Gastroesophageal sphincter (tissue), 4 donors: ENCODE data around the gene TRAF2. TPM values are rescaled to one million over a fixed set of nuclear protein-coding genes. Genes with fewer than 3 reads are reported as not detected.

Experiments used
- ATAC-seq: fragments of 150-250 bp; one replicate; pipeline ENCODE4 v1.9.1; 2016; ENCODE audit warnings: mild to moderate bottlenecking, moderate library complexity
- H3K27ac ChIP-seq, 4 donors: fragments of 200-600 bp; sonication (generic) in 3 of 4; 1 replicate in 3 of 4; 2 replicates in 1 of 4; pipeline ENCODE4 v1.5.1; 2016 to 2019
- H3K27me3 ChIP-seq: fragments of 200-600 bp; sonication (generic); one replicate; pipeline ENCODE4 v1.5.1; 2019
- H3K36me3 ChIP-seq, 2 donors: fragments of 200-600 bp; sonication (generic); one replicate each; pipeline ENCODE4 v1.5.1; 2019; ENCODE audit warnings: control low read depth in 1 of 2
- H3K4me1 ChIP-seq, 3 donors: fragments of 200-600 bp; sonication (generic); 1 replicate in 2 of 3; 2 replicates in 1 of 3; pipeline ENCODE4 v1.5.1; 2016 to 2019; ENCODE audit warnings: control low read depth in 2 of 3
- H3K4me3 ChIP-seq, 2 donors: fragments of 200-600 bp; sonication (generic); one replicate each; pipeline ENCODE4 v1.5.1; 2019; ENCODE audit warnings: mild to moderate bottlenecking in 1 of 2, moderate library complexity in 1 of 2
- H3K9me3 ChIP-seq, 3 donors: fragments of 200-600 bp; sonication (generic); one replicate each; pipeline ENCODE4 v1.5.1; 2017 to 2019; ENCODE audit warnings: control low read depth in 2 of 3
- EP300 ChIP-seq: sonication (generic); formaldehyde crosslinking; IDR thresholded peaks from one replicate; pipeline ENCODE4 v1.6.1; 2017; ENCODE audit warnings: antibody characterized with exemption, mild to moderate bottlenecking
- POLR2A ChIP-seq, 2 donors: fragments of 450-650 bp; IDR thresholded peaks; one replicate each; pipeline ENCODE4 v1.6.1; 2017; ENCODE audit warnings: antibody characterized with exemption in 2 of 2, mild to moderate bottlenecking in 2 of 2, moderate library complexity in 1 of 2
- POLR2AphosphoS5 ChIP-seq: sonication (generic); formaldehyde crosslinking; IDR thresholded peaks from one replicate; pipeline ENCODE4 v1.6.1; 2017; ENCODE audit warnings: antibody characterized with exemption
- WGBS, 2 donors: methylation state at CpG; one replicate each; pipeline ENCODE4 v1.1.5; 2018; ENCODE audit warnings: low coverage in 1 of 2; 5-methylcytosine and 5-hydroxymethylcytosine counted together
- total RNA-seq, 4 donors: library from RNA; depleted of rRNA; stranded (reverse); fragments of >200 nt; gene quantifications; one replicate each; pipeline ENCODE4 v1.1.0, GENCODE V29; 2016
- TF ChIP-seq, protein P1 (sequence below), 4 experiments: fragments of 200-600 bp in 2 of 4; fragments of 450-650 bp in 2 of 4; sonication (generic) in 1 of 4; IDR thresholded peaks; one replicate each; pipeline ENCODE4 v1.5.1; 2017 to 2019; ENCODE audit warnings: antibody characterized with exemption in 4 of 4, mild to moderate bottlenecking in 2 of 4, moderate library complexity in 2 of 4

TRAF2 gene
- total RNA-seq, 4 donors from 2014 or later, result 3.8 to 17.1 (median 11.1) TPM

DNA sequence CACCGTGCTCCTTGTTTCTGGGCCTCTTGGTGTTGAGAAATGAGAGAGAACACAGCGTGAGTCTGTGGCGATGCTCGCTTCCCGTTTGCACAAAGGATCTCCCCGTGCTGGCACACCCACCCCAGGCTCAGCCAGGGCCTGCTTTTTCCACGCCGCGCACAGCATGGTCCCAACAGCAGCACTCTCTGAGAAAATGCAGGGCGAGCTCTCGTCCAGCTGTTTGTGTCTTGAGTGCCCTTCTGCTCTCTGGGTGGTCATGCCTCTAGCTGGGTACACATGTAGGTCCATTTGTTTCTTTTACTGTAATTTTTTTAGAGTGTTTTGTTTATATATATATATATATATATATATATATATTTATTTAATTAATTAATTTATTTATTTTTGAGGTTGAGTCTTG lies 31.6 kb downstream of the TRAF2 start:
- ATAC-seq, result no peak
- H3K4me1 ChIP-seq, result peaks cover 0 to 5% (median 0%) of the 10 kb centered on the region in 3 donors
- H3K4me3 ChIP-seq, result no peak overlapping the region
- no peak overlapping the region for H3K27ac ChIP-seq
- H3K27me3 ChIP-seq, result no peaks in the 10 kb centered on the region
- no peaks in the 10 kb centered on the region for H3K9me3 ChIP-seq
- 86 to 89% methylated on average over 4 of the region's 11 CpGs for whole genome bisulfite sequencing, 2 donors
- TF ChIP-seq POLR2AphosphoS5 (no peak), EP300 (no peak), POLR2A (IDR thresholded peaks at IDR 0.05) (no peak)
- TF ChIP-seq, protein P1, sequence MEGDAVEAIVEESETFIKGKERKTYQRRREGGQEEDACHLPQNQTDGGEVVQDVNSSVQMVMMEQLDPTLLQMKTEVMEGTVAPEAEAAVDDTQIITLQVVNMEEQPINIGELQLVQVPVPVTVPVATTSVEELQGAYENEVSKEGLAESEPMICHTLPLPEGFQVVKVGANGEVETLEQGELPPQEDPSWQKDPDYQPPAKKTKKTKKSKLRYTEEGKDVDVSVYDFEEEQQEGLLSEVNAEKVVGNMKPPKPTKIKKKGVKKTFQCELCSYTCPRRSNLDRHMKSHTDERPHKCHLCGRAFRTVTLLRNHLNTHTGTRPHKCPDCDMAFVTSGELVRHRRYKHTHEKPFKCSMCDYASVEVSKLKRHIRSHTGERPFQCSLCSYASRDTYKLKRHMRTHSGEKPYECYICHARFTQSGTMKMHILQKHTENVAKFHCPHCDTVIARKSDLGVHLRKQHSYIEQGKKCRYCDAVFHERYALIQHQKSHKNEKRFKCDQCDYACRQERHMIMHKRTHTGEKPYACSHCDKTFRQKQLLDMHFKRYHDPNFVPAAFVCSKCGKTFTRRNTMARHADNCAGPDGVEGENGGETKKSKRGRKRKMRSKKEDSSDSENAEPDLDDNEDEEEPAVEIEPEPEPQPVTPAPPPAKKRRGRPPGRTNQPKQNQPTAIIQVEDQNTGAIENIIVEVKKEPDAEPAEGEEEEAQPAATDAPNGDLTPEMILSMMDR (IDR thresholded peaks at IDR 0.05), result no peak
- peaks cover 0 to 82% of the 10 kb centered on the region in 2 donors for H3K36me3 ChIP-seq

DNA sequence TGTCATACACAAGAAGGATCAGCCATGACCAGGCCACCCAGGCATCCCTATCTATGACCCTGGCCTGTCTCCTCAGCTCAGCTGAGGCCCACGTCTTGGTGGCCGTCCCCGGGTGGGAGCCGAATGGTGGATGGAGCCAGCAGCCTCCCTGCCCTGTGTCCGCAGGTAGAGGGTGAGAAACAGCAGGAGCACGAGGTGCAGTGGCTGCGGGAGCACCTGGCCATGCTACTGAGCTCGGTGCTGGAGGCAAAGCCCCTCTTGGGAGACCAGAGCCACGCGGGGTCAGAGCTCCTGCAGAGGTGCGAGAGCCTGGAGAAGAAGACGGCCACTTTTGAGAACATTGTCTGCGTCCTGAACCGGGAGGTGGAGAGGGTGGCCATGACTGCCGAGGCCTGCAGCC lies 33.8 kb downstream of the TRAF2 start:
- no peaks in the 10 kb centered on the region for H3K27me3 ChIP-seq
- TF ChIP-seq EP300 (no peak), POLR2AphosphoS5 (no peak), POLR2A (IDR thresholded peaks at IDR 0.05) (no peak)
- TF ChIP-seq, protein P1 (IDR thresholded peaks at IDR 0.05), result no peak
- no peak overlapping the region for H3K27ac ChIP-seq
- 76% methylated on average over 3 of the region's 15 CpGs; no CpG with 5 or more reads in 1 of the 2 donors for WGBS, 2 donors
- no peak for ATAC-seq
- peaks cover 0 to 76% of the 10 kb centered on the region in 2 donors for H3K36me3 ChIP-seq
- no peak overlapping the region for H3K4me3 ChIP-seq
- no peaks in the 10 kb centered on the region for H3K9me3 ChIP-seq
- peaks cover 0 to 5% (median 0%) of the 10 kb centered on the region in 3 donors for H3K4me1 ChIP-seq

DNA sequence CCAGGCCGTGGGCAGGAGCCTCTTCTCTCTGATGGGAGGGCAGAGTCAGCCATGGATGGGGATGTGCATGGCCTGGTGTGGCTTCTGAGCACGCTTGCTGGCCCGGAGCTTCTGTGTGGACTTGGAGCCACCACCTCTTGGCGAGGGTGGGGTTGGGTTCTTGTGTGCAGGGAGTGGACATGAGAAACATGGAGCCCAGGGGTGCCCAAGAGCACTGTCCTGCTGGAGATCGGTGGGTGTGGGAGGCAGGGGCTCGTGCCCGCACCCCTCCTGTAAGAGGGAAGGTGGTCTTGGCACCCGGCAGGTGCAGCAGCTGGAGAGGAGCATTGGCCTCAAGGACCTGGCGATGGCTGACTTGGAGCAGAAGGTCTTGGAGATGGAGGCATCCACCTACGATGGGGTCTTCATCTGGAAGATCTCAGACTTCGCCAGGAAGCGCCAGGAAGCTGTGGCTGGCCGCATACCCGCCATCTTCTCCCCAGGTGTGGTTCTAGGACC lies 34.5 kb downstream of the TRAF2 start:
- TF ChIP-seq POLR2A (IDR thresholded peaks at IDR 0.05) (no peak), EP300 (no peak)
- TF ChIP-seq, protein P1 (IDR thresholded peaks at IDR 0.05), result no peak
- WGBS, 2 donors, result 100% methylated on average over 1 of the region's 14 CpGs; no CpG with 5 or more reads in 1 of the 2 donors
- H3K27ac ChIP-seq, result no peak overlapping the region
- H3K4me1 ChIP-seq, result peaks cover 0 to 5% (median 0%) of the 10 kb centered on the region in 3 donors
- H3K9me3 ChIP-seq, result no peaks in the 10 kb centered on the region
- no peak for ATAC-seq
- no peak overlapping the region for H3K4me3 ChIP-seq
- H3K36me3 ChIP-seq, result peaks cover 0 to 76% of the 10 kb centered on the region in 2 donors
- H3K27me3 ChIP-seq, result no peaks in the 10 kb centered on the region

DNA sequence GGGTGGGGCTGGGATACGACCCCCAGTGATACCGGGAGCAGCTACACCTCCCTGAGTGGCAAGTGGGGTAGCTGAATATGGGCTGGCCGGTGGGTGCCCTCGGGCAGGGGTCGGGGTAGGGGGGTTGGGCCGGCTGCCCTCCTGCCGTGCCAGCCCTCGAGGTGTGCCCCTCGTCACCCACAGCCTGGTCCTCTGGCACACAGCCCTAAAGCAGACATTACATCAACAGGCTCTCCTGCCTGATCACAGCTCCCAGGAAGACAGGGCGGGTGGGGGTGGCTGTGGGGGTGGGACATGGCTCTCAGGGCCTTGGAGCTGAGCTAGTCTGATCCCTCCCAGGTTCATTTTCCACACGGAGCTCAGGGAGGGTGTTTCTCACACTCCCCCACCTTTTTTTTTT lies 35.0 kb downstream of the TRAF2 start:
- H3K27me3 ChIP-seq, result no peaks in the 10 kb centered on the region
- peaks cover 0 to 76% of the 10 kb centered on the region in 2 donors for H3K36me3 ChIP-seq
- H3K4me1 ChIP-seq, result peaks cover 0 to 5% (median 0%) of the 10 kb centered on the region in 3 donors
- TF ChIP-seq POLR2A (IDR thresholded peaks at IDR 0.05) (no peak), POLR2AphosphoS5 (no peak), EP300 (no peak)
- TF ChIP-seq, protein P1 (IDR thresholded peaks at IDR 0.05), result no peak
- no peak for ATAC-seq
- H3K4me3 ChIP-seq, result no peak overlapping the region
- WGBS, 2 donors, result 40% methylated on average over 1 of the region's 11 CpGs; no CpG with 5 or more reads in 1 of the 2 donors
- H3K9me3 ChIP-seq, result no peaks in the 10 kb centered on the region
- no peak overlapping the region for H3K27ac ChIP-seq

DNA sequence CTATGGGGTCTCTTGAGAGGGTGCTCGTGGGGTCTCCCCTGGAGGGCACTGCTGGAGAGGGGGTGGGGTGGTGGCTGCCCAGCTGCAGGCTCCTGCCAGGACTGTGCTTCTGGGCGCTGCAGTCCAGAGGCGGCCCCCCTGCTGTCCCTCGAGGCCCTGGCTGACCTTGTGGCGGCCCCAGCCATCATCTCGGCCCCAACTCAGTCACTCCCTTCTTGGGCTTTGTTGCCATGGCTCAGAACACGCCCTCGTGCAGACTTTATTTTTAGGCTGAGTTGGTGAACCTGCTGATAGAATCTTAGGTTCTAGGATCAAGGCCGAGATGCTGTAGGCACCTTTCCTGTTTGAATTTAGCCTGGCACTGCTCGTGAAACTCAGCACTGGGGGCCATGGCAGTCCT lies 35.4 kb downstream of the TRAF2 start:
- Histone ChIP-seq H3K9me3 (no peaks in the 10 kb centered on the region), H3K27me3 (no peaks in the 10 kb centered on the region), H3K4me3 (no peak overlapping the region), H3K36me3 (peaks cover 0 to 76% of the 10 kb centered on the region in 2 donors), H3K27ac (no peak overlapping the region), H3K4me1 (peaks cover 0 to 5% (median 0%) of the 10 kb centered on the region in 3 donors)
- WGBS, 2 donors, result 20% methylated on average over 1 of the region's 10 CpGs; no CpG with 5 or more reads in 1 of the 2 donors
- no peak for ATAC-seq
- TF ChIP-seq, protein P1 (IDR thresholded peaks at IDR 0.05), result no peak
